Urothelium cell line (cell line): Measurements from ENCODE around the gene KREMEN1.

Experiments used
- DNase-seq: peaks from one replicate; pipeline ENCODE4 v3.0.0; 2011; ENCODE audit warnings: low spot score, mixed read lengths
- FAIRE-seq: peaks from 2 replicates; lab custom pipeline; 2011; peaks lifted over from hg19 to GRCh38; lab: Jason Lieb, UNC

Gene KREMEN1

DNA sequence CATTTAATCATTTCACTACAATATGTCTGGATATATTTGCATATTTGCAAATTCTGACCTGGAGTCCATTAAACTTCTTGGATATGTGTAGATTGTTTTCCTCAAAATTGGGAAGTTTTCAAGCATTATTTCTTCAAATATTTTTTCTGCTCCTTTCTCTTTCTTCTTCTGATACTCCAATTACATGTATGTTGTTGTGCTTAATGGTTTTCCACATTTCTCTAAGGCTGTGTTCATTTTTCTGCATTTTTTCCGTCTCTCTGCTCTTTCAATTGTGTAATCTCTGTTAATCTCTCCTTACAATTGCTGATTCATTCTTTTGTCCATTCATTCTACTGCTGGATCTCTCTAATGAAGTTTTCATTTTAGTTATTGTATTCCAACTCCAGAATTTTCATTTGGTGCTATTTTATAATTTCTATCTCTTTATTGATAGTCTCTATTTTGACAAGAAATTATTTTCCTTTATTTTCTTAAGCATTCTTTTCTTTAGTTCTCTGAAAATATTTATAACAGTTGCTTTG, 102.5 kb downstream of the KREMEN1 start:
- no peak for DNase-seq
- FAIRE-seq = no peak

DNA sequence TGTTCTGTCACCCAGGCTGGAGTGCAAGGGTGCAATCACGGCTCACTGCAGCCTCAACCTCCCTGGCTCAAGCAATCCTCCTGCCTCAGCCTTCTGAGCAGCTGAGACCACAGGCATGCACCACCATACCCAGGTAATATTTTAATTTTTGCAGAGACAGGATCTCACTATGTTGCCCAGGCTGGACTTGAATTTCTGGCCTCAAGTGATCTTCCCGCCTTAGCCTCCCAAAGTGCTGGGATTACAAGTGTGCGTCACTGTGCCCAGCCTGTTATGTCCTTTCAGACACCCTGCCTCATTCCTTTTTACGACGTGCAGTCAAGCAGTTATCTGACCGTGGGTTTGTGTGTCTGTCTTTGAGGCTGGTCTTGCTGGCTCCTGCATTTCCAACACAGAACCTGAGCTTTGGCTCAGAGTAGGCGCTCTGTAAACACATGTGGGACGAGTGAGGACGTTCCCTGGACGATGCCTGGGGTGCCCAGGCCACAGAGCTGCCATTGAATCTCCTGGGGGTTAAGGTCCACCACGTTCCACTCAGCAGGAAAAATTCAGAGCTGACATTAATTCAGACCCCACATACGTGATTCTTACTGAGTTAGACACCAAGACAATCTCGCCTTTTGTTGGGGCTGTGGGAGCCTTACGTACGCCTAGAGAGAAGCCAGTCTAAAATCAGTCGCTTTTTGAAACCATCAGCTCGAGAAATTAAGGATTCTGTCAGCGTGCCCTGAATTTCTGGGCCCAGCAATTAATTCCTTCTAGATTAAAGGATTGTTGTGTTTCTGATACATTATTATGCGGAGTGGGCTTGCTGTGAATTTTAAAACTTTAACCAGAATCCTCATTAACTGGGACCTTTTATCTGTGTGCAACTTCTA, 111.4 kb downstream of the KREMEN1 start:
- DNase-seq (no peak), FAIRE-seq (peak; percentile 68)

DNA sequence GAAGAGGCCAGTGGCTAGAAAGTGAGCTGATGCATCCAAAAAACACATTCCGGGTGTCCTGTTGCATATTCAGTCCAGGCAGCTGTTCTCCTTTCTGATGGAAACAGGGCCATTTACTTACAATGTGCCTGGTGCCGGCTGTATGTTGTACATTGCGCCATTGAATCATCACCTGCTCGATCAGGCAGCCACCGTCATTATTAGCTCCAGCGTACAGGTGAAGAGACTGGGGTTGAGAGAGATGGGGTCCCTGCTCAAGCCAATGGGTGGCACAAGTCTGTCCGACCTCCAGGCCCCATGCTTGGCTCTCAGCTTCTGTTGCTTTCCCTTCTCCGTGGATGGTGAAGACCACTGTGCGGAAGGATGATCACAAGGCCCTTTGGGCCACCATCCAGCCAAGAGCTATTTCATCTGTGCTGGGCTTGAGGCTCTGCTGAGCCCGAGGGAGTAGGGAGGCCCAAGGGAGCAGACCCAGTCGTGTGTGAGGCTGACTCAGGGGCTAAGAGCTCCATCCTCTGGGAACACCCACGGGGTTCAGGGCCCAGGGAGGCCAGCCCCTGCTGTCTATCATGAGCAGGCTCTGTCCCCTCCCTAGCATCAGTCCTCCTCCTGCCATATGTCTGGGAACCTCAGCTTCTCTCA, 112.1 kb downstream of the KREMEN1 start:
- FAIRE-seq (no peak), DNase-seq (no peak)

DNA sequence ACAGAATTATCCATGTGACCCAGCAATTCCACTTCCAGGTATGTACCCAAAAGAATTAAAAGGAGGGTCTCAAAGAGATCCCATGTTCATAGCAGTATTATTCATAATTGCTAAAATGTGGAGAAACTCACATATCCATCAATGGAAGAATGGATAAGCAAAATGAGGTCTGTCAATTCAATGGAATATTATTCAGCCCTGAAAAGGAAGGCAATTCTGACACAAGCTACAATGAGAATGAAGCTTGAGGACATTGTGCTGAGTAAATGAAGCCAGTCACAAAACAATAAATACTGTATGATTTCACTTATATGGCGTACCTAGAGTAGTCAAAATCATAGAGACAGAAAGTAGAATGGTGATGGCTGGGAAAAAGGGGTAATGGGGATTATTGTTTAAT, 113.5 kb downstream of the KREMEN1 start:
- FAIRE-seq (no peak), DNase-seq (no peak)

DNA sequence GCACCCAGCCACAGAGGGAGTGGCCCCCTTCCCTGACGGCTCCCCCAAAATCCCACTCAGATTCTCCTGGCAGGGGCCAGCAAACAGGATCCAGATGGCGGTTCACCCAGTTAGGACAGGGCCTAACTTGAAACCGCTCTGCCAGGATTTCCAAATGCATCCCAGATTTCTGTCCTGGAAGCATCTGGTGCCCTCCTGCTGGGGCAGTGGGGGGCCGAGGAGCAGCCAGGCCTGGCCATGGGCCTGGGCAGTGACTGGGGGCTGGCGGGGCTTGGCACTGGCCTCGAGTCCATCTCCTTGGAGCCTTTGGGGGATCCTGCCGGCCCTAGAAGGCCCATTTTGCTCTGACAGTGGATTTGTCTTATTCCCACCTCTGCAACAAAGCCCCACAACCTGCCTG, 115.0 kb downstream of the KREMEN1 start:
- DNase-seq (no peak), FAIRE-seq (no peak)

DNA sequence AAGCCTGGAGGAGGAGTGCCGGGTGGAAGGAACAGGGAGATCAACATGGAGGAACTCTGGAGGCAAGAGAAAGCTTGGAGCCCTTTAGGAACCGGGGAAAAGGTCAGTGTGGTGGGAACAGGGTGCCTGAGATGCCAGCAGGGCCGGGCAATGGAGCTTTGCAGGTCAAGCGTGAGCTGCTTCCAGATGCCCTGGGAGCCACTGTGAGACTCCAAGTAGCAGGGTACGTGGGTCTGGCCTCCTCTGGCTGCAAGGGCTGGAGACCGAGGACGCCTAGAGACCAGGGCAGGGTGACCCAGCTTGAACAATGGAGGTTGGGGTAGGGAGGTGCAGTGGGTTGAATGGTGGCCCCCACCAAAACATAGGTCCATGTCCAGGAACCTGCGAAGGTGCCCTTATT, 117.2 kb downstream of the KREMEN1 start:
- FAIRE-seq = no peak

DNA sequence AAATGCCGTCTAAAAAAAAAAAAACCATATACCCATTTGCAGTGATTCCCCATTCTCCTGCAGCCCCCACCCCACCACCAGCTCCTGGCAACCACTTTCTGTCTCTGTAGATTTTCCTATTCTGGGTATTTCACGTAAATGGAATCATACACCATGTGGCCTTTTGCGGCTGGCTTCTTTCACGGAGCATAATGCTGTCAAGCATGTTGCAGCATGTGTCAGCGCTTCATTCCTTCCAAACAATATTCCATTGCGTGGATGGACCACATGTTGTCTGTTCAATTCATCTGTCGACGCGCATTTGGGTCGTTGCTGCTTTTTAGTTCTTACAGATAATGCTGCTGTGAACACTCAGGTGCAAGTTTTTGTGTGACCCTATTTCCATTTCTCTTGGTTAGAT, 118.1 kb downstream of the KREMEN1 start:
- no peak for FAIRE-seq

More for the DNA sequence above, 117.2 kb downstream of the KREMEN1 start:
- no peak for DNase-seq

DNA sequence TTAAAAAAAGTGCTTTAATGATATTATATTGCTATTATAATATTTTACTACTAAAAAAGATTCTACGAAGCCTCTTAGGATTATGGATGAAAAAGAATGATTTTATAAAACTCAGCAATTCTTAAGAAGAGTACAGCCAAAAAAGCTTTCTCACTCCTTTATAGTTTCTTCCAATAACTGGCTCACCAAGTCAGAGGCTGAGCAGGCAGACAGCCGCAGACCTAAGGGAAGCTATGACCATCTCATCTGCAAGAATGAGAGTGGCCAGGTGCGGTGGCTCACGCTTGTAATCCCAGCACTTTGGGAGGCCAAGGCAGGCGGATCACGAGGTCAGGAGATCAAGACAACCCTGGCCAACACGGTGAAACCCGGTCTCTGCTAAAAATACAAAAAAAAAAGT, 120.2 kb downstream of the KREMEN1 start:
- FAIRE-seq (no peak), DNase-seq (no peak)

More for the DNA sequence above, 118.1 kb downstream of the KREMEN1 start:
- no peak for DNase-seq

DNA sequence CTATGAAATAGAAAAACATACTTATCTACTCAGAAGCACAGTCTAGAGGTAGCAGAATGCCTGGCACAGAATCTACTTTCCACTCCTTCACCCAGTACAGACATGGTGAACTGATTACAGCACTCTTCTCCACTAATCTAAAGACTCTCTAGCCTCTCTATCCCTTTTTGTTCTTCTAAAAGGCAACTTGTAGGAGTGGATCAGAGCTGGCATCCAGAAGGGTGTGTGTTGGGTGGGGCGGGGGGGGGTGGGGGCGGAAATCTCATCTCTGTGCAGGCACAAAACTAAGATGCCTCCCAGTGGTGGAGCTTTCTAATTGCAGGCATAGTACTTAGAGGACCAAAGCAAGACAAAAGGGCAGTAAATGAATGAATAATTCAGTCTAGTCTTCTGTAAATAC, 121.3 kb downstream of the KREMEN1 start:
- FAIRE-seq (no peak), DNase-seq (no peak)

DNA sequence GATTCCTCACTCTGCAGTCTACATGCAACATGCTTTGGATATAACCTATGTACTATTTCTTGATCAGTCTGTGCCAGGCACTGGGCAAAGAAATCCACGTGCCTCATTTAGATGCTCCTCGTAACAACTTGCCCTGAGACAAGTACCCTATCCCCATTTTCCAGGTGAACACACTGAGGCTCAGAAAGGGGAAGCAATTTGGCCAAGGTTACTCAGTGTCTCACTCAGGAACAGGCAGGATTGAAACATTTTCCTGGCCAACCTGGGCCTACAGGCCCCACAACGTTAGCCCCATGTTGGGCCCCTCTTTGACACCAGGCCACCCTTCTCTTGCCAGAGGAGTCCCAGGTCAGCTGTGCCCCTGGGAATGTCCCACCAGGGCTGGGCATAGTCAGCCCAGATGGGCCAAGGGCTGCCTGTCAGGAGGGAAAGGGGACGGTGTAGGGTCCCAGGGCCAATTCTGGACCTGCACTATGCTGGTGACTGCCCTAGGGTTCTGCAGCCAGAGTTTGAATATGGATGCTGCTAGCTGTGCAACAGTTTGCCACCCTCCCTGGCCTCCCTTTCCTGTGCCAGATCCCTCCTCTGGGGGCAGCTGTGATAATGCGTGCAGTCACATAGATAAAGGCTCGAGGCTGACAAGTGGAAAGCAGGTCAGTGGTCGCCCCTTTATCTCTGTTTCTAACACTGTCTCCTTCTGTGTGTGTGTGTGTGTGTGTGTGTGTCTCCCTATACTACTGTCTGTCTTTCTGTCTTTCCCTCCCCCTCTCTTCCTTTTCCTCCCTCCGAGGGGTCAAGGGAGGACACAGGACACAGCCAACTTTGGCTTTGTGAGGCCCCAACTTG, 122.5 kb downstream of the KREMEN1 start:
- no peak for FAIRE-seq
- no peak for DNase-seq

DNA sequence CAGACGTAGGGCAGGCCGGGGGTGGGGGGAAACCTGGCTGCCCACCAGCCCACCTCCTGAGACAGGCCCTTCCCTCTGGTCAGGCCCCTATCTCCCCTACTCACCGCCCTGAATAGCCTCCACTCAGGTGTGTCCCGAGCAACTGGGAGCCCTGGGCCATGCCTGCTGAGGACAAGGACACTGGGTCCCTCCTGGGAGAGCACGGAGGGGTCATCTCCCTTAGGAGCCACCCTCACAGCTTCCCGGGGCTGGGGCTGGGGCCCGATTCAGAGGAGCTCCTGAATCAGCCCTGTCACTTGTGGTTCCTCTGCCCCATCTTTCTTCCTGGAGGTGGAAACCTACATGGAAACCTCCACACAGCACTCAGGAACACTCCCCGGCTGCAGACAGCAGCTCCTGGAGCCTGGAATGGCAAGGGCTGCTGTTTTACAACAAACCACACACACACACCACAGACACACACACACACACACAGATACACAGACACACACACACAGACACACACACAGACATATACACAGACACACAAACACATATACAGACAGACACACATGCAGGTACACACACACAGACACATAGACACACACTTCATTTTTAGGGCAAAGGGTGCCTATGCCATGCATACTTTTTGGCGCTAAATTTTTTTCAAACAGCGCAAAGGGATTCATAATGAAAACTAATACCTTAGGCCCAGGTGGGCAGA, 123.3 kb downstream of the KREMEN1 start:
- no peak for FAIRE-seq

DNA sequence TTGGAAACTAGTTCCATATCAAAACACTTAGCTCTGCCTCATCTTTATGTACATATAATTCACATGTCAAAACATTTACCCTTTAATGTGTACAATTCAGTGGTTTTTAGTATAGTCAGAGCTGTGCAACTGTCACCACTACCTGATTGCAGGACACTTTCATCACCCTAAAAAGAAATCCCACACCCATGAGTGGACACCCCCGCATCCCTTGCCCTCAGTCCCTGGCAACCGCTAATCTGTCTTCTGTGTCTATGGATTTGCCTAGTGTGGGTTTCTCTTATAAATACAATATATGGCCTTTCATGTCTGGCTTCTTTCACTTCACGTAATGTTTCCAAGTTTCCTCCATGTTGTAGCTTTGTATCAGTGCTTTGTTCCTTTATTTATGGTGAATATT, 124.3 kb downstream of the KREMEN1 start:
- no peak for FAIRE-seq
- DNase-seq = no peak

More for the DNA sequence above, 123.3 kb downstream of the KREMEN1 start:
- no peak for DNase-seq

DNA sequence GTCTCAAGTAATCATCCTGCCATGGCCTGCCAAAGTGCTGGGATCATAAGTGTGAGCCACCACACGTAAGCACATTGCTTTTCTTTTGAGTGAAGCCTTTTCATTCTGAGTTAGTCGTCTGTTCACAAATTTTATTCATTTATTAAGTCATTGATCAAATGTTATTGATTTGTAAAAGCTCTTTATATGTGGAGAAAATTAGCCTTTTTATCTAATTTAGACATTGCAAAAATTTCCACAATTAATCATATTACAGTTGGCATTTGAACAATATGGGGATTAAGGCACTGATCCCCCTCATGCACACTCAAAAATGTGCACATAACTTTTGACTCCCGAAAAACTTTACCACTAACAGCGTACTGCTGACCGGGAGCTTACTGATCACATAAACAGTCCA, 125.4 kb downstream of the KREMEN1 start:
- no peak for DNase-seq
- no peak for FAIRE-seq

DNA sequence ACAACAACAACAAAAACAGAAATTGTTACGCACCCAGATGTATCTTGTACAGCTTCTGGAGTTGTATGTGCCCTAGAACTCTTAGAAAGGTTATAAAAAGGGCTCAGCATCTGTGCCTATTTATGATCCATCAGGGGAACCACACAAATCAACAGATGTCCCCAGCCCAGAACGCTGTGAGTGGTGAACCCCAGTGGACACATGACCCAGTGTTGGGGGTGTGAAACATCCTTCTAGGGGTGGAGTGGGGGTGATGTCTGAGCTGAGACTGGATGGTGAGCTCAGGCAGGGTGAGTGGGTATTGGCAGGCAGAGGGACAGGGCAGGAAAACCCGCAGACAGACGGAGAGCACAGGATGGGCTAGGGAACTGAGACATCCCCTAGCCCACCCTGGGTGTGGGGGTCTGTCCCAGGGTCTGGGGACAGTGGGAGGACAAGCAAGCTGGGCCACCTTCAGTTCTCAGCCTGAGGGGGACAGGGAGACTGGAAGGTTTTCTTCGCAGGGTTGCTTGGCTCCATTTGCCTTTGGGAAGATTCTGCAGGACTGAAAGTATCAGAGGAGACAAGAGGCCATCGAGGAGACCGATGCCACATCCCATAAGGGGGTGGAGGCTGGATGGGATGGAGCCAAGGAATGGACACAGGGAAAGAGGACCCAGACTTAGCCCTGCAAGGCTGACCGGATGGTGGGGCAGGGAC, 127.0 kb downstream of the KREMEN1 start:
- DNase-seq = no peak
- FAIRE-seq = no peak

DNA sequence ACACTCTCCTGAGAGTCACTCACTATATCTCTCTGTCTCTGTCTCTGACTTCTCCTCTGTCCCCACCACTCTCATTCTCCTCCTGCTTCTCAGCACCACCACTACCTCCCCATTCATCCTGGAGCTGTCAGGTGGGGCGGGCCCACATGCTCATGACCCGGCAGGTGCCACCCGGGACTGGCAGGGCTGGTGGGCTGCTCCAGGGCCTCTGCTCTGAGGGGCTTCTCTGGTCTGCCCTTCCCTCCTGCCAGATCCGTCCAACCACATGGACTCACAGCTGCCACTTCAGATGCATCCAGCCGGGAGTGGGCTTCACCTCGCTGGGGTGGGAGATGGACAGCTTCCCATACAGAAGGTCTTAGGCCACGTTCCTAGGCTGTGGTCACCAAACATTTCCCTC, 128.1 kb downstream of the KREMEN1 start:
- no peak for FAIRE-seq
- no peak for DNase-seq

DNA sequence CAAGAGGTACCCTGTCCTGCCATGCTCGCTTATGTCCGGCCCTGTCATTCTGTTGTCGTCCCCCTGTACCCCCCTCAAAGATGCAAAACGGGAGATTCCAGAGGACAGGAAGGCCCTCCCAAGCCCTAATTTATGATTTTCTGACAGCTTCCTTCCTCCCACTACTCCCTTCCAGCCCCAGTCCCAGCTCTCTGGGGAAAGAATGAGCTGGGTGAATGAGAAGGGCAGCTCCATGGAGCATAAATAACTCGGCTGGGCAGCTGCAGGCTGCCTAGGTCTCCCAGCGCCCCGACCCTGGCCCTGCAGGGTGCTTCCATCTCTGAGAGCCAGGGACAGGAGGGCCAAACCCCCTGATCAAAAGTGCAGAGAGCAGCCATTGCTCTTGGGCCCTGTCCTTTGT, 128.9 kb downstream of the KREMEN1 start:
- FAIRE-seq = no peak
- DNase-seq = no peak

DNA sequence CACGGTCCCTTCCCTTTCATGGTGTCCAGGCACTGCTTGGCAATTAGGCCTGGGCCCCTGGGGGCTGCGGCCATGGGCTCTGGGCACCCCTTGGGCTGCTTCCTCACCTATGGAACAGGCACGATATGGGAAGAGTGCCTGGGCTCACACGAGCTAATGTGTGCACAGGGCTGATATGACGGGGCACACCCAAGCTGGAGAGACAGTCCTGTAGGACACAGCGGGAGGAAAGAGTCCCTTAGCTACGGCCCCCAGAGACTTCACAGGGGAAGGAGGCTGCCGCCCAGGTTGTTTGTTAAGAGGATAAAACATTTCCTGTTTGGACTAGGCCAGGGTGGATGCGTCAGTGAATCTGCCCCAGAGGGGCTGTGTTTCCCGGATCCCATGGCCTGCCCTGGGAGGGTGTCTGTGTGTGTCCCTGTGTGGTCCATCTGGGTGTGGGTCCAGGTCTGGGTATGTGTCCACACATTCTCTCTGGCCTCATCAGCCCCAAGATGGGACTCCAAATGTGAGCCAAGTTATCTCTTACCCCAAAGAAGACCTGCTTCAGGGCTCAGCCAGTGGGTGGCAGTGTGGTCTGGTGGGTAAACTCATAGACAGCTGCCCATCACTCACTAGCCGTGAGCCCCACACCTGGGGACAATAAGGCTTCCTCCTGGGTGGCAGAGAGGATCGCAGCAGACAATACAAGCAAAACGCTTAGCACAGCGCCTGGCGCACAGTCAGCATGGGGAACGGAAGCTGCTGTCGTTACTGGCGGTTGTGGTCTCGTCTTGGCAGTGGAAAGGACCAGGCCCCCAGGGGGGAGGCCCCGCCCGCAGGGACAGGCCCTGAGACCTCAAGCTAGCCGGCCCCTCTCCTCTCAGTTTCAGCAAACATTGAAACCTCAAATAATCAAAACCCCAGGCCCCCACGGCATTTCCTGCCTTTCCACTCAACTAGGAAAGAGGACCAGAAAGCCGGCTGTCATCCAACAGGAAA, 129.7 kb downstream of the KREMEN1 start:
- FAIRE-seq (peak; percentile 84), DNase-seq (no peak)

DNA sequence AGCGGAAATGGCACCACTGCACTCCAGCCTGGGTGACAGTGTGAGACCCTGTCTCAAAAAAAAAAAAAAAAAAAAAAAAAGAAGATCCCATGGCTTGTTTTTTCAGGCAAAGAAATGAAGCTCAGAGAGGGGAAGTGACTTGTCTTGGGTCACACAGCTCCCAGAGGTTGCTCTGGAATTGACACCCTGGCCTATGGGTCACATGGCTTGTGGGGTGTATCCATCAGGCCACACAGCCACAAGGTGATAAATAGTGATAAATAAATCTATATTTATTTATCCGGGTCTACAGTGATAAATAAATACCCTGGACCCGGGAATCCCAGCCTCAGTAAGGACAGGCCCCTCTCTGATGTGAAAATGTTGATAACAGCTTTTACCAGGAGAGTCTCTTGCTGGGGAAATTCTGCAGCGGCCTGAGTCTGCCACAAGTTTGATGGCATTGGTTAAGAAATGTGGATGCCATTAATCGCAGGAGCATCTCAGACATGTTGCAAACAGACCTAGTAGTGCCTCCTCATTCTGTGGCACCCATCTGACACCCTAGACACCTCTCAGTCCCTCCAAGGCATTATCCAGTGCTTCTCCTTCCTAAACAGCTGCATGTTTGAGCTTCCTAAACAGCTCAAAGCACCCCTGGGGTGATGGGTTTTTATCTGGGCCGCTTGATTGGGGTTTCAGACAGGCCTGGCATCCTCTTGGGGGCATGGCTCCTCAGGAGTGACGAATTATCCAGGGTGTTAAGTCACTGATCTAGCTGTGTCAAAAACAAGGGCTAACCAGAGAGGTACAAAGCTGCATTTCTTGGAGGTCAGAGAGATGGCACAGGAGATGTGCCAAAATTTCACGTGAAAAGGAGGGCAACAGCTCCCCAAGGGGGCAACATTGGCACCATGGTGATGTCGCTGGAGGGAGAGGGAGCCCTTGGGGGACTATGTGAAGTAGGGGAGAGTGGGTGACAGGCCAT, 130.9 kb downstream of the KREMEN1 start:
- FAIRE-seq = peak; percentile 63
- no peak for DNase-seq
